K562 (cell line): ENCODE measurements around the gene LAMTOR1. TPM values are rescaled to one million over a fixed set of nuclear protein-coding genes. Genes with fewer than 3 reads are reported as not detected.

ENCODE experiments used
- BCL6 ChIP-seq: fragments of 250-450 bp; sonication (Bioruptor Pico); IDR thresholded peaks from 2 replicates; pipeline ENCODE4 v1.4.0; 2020
- C11orf30 ChIP-seq: fragments of 450-650 bp; IDR thresholded peaks from 2 replicates; pipeline ENCODE4 v1.6.1; 2016; ENCODE audit warnings: low read depth, mild to moderate bottlenecking
- CHD4 ChIP-seq: fragments of 200-600 bp; sonication (generic); IDR thresholded peaks from 3 replicates; pipeline ENCODE4 v1.6.1; 2012; ENCODE audit warnings: low read depth, mild to moderate bottlenecking, mixed read lengths, low read length, inconsistent platforms; ENCODE audit not compliant: insufficient read depth, insufficient replicate concordance, poor library complexity, severe bottlenecking
- E2F4 ChIP-seq: sonication (generic); formaldehyde crosslinking; IDR thresholded peaks from 2 replicates; pipeline ENCODE4 v1.8.0; 2022; ENCODE audit warnings: mild to moderate bottlenecking, low read depth, missing genetic modification reagents
- EGR1 ChIP-seq: fragments of 450-650 bp; conservative IDR thresholded peaks from 2 replicates; pipeline ENCODE4 v1.6.1; 2017; ENCODE audit warnings: mild to moderate bottlenecking
- FOXM1 ChIP-seq, 2 experiments: fragments of 450-650 bp in 1 of 2; sonication (generic) in 1 of 2; formaldehyde crosslinking in 1 of 2; IDR thresholded peaks; 2 replicates each; pipeline versions ENCODE4 v1.6.1 to v1.9.0; 2017 to 2022; ENCODE audit warnings: low read depth in 2 of 2, mild to moderate bottlenecking in 2 of 2, missing genetic modification reagents in 1 of 2, moderate library complexity in 1 of 2
- GTF2F1 ChIP-seq: IDR thresholded peaks from 2 replicates; pipeline ENCODE4 v1.6.1; 2011; ENCODE audit warnings: low read depth, low read length, improper control_type of control experiment
- HDAC3 ChIP-seq: fragments of 450-650 bp; IDR thresholded peaks from 2 replicates; pipeline ENCODE4 v1.6.1; 2018; ENCODE audit warnings: borderline replicate concordance, mild to moderate bottlenecking, moderate library complexity; ENCODE audit not compliant: partially characterized antibody
- NR2F6 ChIP-seq: fragments of 450-650 bp; formaldehyde crosslinking; IDR thresholded peaks from 2 replicates; pipeline ENCODE4 v1.4.0; 2020; ENCODE audit warnings: mild to moderate bottlenecking
- NUFIP1 ChIP-seq: fragments of 450-650 bp; IDR thresholded peaks from 2 replicates; pipeline ENCODE4 v1.6.1; 2018; ENCODE audit not compliant: partially characterized antibody
- PATZ1 ChIP-seq: fragments of 250-450 bp; sonication (Bioruptor Pico); IDR thresholded peaks from 2 replicates; pipeline ENCODE4 v1.5.0; 2020; ENCODE audit warnings: mild to moderate bottlenecking, borderline replicate concordance
- POLR2B ChIP-seq: fragments of 450-650 bp; IDR thresholded peaks from 2 replicates; pipeline ENCODE4 v1.6.1; 2018; ENCODE audit warnings: low read depth; ENCODE audit not compliant: partially characterized antibody
- POLR2H ChIP-seq: IDR thresholded peaks from 2 replicates; pipeline ENCODE4 v1.6.1; 2016; ENCODE audit warnings: missing genetic modification characterization, low read depth, mild to moderate bottlenecking, control low read depth, missing compliant biosample characterization, moderate library complexity
- SRF ChIP-seq, 2 experiments: fragments of 250-450, 450-650 bp in 1 of 2; sonication (Bioruptor Pico) in 1 of 2; sonication (generic) in 1 of 2; formaldehyde crosslinking; IDR thresholded peaks; 2 replicates each; pipeline versions ENCODE4 v1.5.0 to v1.5.1; 2020 to 2022; ENCODE audit warnings: mild to moderate bottlenecking in 1 of 2, missing genetic modification reagents in 1 of 2
- SRSF3 ChIP-seq: fragments of 200-400 bp; formaldehyde crosslinking; IDR thresholded peaks from 2 replicates; pipeline ENCODE4 v1.6.1; 2016; ENCODE audit warnings: mild to moderate bottlenecking, low read length, moderate library complexity; ENCODE audit not compliant: insufficient read depth
- TFAM ChIP-seq: fragments of 250-450 bp; sonication (Bioruptor Pico); conservative IDR thresholded peaks from 2 replicates; pipeline ENCODE4 v1.5.0; 2021; ENCODE audit warnings: mild to moderate bottlenecking, moderate library complexity
- U2AF2 ChIP-seq: fragments of 200-400 bp; formaldehyde crosslinking; optimal IDR thresholded peaks from 2 replicates; pipeline ENCODE3; 2017; ENCODE audit warnings: low read depth, mild to moderate bottlenecking, low read length
- ZBTB12 ChIP-seq: fragments of 250-450 bp; sonication (Bioruptor Pico); IDR thresholded peaks from 2 replicates; pipeline ENCODE4 v1.4.0; 2020
- ZNF140 ChIP-seq: fragments of 250-450 bp; sonication (Bioruptor Pico); IDR thresholded peaks from 2 replicates; pipeline ENCODE4 v1.8.0; 2021; ENCODE audit warnings: moderate library complexity, mild to moderate bottlenecking, inconsistent platforms
- ZNF695 ChIP-seq: fragments of 450-650 bp; formaldehyde crosslinking; IDR thresholded peaks from 2 replicates; pipeline ENCODE4 v1.4.0; 2020; ENCODE audit warnings: mild to moderate bottlenecking, moderate library complexity
- ZNF707 ChIP-seq: fragments of 250-450 bp; sonication (Bioruptor Pico); conservative IDR thresholded peaks from 2 replicates; pipeline ENCODE4 v1.8.0; 2022; ENCODE audit warnings: inconsistent platforms, mild to moderate bottlenecking, moderate library complexity
- polyA plus RNA-seq, 8 experiments: library from polyadenylated mRNA; depleted of rRNA in 4 of 8; stranded (reverse) in 5 of 8; unstranded in 3 of 8; fragments of >200 nt; fragmentation: Nextera tagmentation in 2 of 8; fragmentation: Illumina TruSeq in 1 of 8; extraction: Ambion mirVana in 2 of 8; extraction: Trizol in 1 of 8; gene quantifications; 2 replicates each; pipeline versions ENCODE4 v1.2.1 to v1.2.3, GENCODE V29; 2011 to 2014; ENCODE audit warnings: inconsistent platforms in 1 of 8, missing spikeins in 1 of 8
- total RNA-seq, 7 experiments: library from RNA; depleted of rRNA in 6 of 7; stranded (reverse); fragments of >200 nt in 6 of 7; fragmentation: Illumina TruSeq in 2 of 7; extraction: Trizol in 2 of 7; gene quantifications; 2 replicates each; pipeline versions ENCODE4 v1.2.1 to v1.2.3, GENCODE V29; 2011 to 2021; ENCODE audit warnings: low replicate concordance in 1 of 7

LAMTOR1 gene
- total and polyA plus RNA-seq, 9 of the 15 experiments (the other 6 are each of a cell fraction or from before 2014, with no cell fraction given): 62.6 to 104 (median 85.3) TPM

GRCh38 chr11:72080326-72081183 lies 22.5 kb downstream of the LAMTOR1 start, which contains the start of the genes LRRC51 and NUMA1 (continued):
- no peak for TF ChIP-seq PATZ1 (CRISPR knock-in tag)
- no peak for TF ChIP-seq BCL6 (CRISPR knock-in tag)
- TF ChIP-seq TFAM: no peak
- TF ChIP-seq NUFIP1: no peak
- TF ChIP-seq E2F4: peak; percentile 90
- peak; percentile 83 for TF ChIP-seq POLR2H (tag)
- TF ChIP-seq GTF2F1: 0 out of 2 replicates have a peak, but pooled peaks have one; percentile 33
- TF ChIP-seq ZNF140 (CRISPR knock-in tag): no peak
- peak; percentile 20 for TF ChIP-seq HDAC3
- TF ChIP-seq SRSF3: no peak
- no peak for TF ChIP-seq EGR1
- peak; percentile 85 for TF ChIP-seq POLR2B
- no peak for TF ChIP-seq U2AF2
- peak; percentile 73 for TF ChIP-seq FOXM1 (IDR thresholded peaks at IDR 0.05; ENCODE audit: low read depth)
- TF ChIP-seq FOXM1 (CRISPR knock-in tag; IDR thresholded peaks at IDR 0.05; ENCODE audit: low read depth): no peak
- TF ChIP-seq SRF (CRISPR knock-in tag; IDR thresholded peaks at IDR 0.05): peak in 1 of 2 experiments; percentile 74; a peak in 1 of 4 replicates
- TF ChIP-seq NR2F6 (CRISPR knock-in tag): no peak
- TF ChIP-seq ZBTB12 (CRISPR knock-in tag): peak; percentile 86
- TF ChIP-seq CHD4: no peak
- TF ChIP-seq C11orf30: no peak
- no peak for TF ChIP-seq ZNF707 (CRISPR knock-in tag)
- TF ChIP-seq ZNF695 (CRISPR knock-in tag): no peak
